K562 (cell line): Measurements from ENCODE around the gene PTPRU. TPM values are rescaled to one million over a fixed set of nuclear protein-coding genes. Genes with fewer than 3 reads are reported as not detected.

ENCODE experiments used
- ATAC-seq: fragments of 200-7000 bp; cut with Tn5 transposase; 3 replicates; pipeline ENCODE4 v1.9.1; 2020; ENCODE audit warnings: moderate library complexity
- BruUV-seq: library from RNA; stranded (reverse); fragments of 400-500 nt; replicated peaks from 2 replicates; lab custom pipeline; 2021; lab: Mats Ljungman, UMichigan
- CTCF ChIA-PET: fragments of 300-600 bp; formaldehyde crosslinking; extraction: SDS; loops from one replicate; lab custom pipeline; 2021; ENCODE audit warnings: low intra/inter-chr PET ratio; lab: Yijun Ruan, JAX
- POLR2A ChIA-PET: fragments of 300-600, 350-650 bp; sonication (Branson Sonifier 250); formaldehyde crosslinking; extraction: SDS; loops from one replicate; lab custom pipeline; 2021; ENCODE audit warnings: antibody characterized with exemption, inconsistent platforms; lab: Yijun Ruan, JAX
- DNase-seq, 4 experiments: peaks; one replicate each; pipeline versions ENCODE4 v3.0.0 to v3.0.0-alpha.2; 2011 to 2018; ENCODE audit warnings: low spot score in 3 of 4, mixed read lengths in 3 of 4; ENCODE audit errors: extremely low read depth in 1 of 4
- FAIRE-seq: peaks from 2 replicates; lab custom pipeline; 2011; peaks lifted over from hg19 to GRCh38; lab: Jason Lieb, UNC
- H2AFZ ChIP-seq: 2 replicates; pipeline ENCODE4 v1.6.0; 2011; ENCODE audit warnings: low read depth, low read length, control low read depth, inconsistent platforms
- H3K27ac ChIP-seq: fragments of 200-600 bp; 3 replicates; pipeline ENCODE4 v1.8.0; 2011; ENCODE audit warnings: low read depth, mild to moderate bottlenecking, control low read depth, inconsistent platforms, low read length, moderate library complexity, mixed read lengths; ENCODE audit errors: extremely low read depth
- H3K27me3 ChIP-seq, 2 experiments: fragments of 300-600 bp in 1 of 2; 2 replicates in 1 of 2; 3 replicates in 1 of 2; pipeline versions ENCODE4 v1.6.0 to v1.8.0; 2011; ENCODE audit warnings: inconsistent platforms in 2 of 2, low read length in 2 of 2, mild to moderate bottlenecking in 1 of 2, mixed read lengths in 1 of 2, moderate library complexity in 1 of 2; ENCODE audit not compliant: control insufficient read depth in 2 of 2, insufficient read depth in 2 of 2
- H3K36me3 ChIP-seq: fragments of 300-600 bp; 3 replicates; pipeline ENCODE4 v1.8.0; 2011; ENCODE audit warnings: mild to moderate bottlenecking, low read length, inconsistent platforms; ENCODE audit not compliant: control insufficient read depth, insufficient read depth
- H3K4me1 ChIP-seq, 2 experiments: fragments of 200-600 bp in 1 of 2; replicated peaks in 1 of 2; 2 replicates in 1 of 2; 3 replicates in 1 of 2; pipeline versions ENCODE4 v1.5.1 to v1.8.0; 2011; ENCODE audit warnings: inconsistent platforms in 2 of 2, low read length in 2 of 2, mild to moderate bottlenecking in 1 of 2, mixed read lengths in 1 of 2, moderate library complexity in 1 of 2; ENCODE audit not compliant: control insufficient read depth in 2 of 2, insufficient read depth in 2 of 2
- H3K4me2 ChIP-seq: 2 replicates; pipeline ENCODE4 v1.6.1; 2011; ENCODE audit warnings: low read length, control low read depth, inconsistent platforms, mixed read lengths; ENCODE audit not compliant: insufficient read depth
- H3K4me3 ChIP-seq: fragments of 200-600 bp; sonication (generic), shearing (Covaris generic); 2 replicates; pipeline ENCODE4 v1.5.1; 2016; ENCODE audit warnings: control low read depth, inconsistent platforms
- H3K79me2 ChIP-seq: fragments of 200-600 bp; 3 replicates; pipeline ENCODE4 v1.8.0; 2011; ENCODE audit warnings: low read length, inconsistent platforms; ENCODE audit not compliant: control insufficient read depth, insufficient read depth
- H3K9ac ChIP-seq, 2 experiments: 2 replicates each; pipeline versions ENCODE4 v1.6.0 to v1.6.1; 2011; ENCODE audit warnings: low read depth in 2 of 2, low read length in 2 of 2, control low read depth in 1 of 2, inconsistent platforms in 1 of 2, mild to moderate bottlenecking in 1 of 2, mixed read lengths in 1 of 2; ENCODE audit not compliant: insufficient read depth in 1 of 2
- H3K9me1 ChIP-seq: one replicate; pipeline ENCODE4 v1.6.0; 2011; ENCODE audit warnings: inconsistent platforms, mild to moderate bottlenecking, low read length, moderate library complexity; ENCODE audit not compliant: control insufficient read depth, insufficient read depth
- H3K9me3 ChIP-seq: replicated peaks from 2 replicates; pipeline ENCODE4 v1.5.1; 2011; ENCODE audit warnings: low read depth, low read length, inconsistent platforms; ENCODE audit not compliant: control insufficient read depth, insufficient read depth
- H4K20me1 ChIP-seq: replicated peaks from 2 replicates; pipeline ENCODE4 v1.6.1; 2011; ENCODE audit warnings: low read length, inconsistent platforms, mixed read lengths; ENCODE audit not compliant: control insufficient read depth, insufficient read depth
- ATF1 ChIP-seq, 2 experiments: fragments of 450-650 bp in 1 of 2; IDR thresholded peaks; 2 replicates each; pipeline ENCODE4 v1.6.1; 2016; ENCODE audit warnings: missing compliant biosample characterization in 1 of 2, missing genetic modification characterization in 1 of 2
- FOXA1 ChIP-seq: fragments of 450-650 bp; IDR thresholded peaks from 2 replicates; pipeline ENCODE4 v1.6.1; 2016; ENCODE audit warnings: mild to moderate bottlenecking, borderline replicate concordance
- MAX ChIP-seq: sonication (generic); formaldehyde crosslinking; IDR thresholded peaks from 2 replicates; pipeline ENCODE4 v1.9.0; 2022; ENCODE audit warnings: mild to moderate bottlenecking, missing genetic modification reagents
- SAFB ChIP-seq: fragments of 200-400 bp; formaldehyde crosslinking; IDR thresholded peaks from 2 replicates; pipeline ENCODE4 v1.6.1; 2017; ENCODE audit warnings: low read depth, low read length, borderline replicate concordance
- SREBF2 ChIP-seq: sonication (generic); formaldehyde crosslinking; IDR thresholded peaks from 2 replicates; pipeline ENCODE4 v1.4.0; 2020; ENCODE audit warnings: mild to moderate bottlenecking, missing genetic modification reagents
- SRSF7 ChIP-seq: fragments of 200-400 bp; formaldehyde crosslinking; optimal IDR thresholded peaks from 2 replicates; pipeline ENCODE3; 2017; ENCODE audit warnings: mild to moderate bottlenecking, low read depth, low read length
- WGBS: fragments of 100-300 bp; shearing (Covaris generic); methylation state at CpG from one replicate; pipeline ENCODE4 v1.1.6; 2016; ENCODE audit warnings: low coverage, mixed read lengths; ENCODE audit not compliant: insufficient coverage; ENCODE audit errors: missing lambda C conversion rate; 5-methylcytosine and 5-hydroxymethylcytosine counted together
- in situ Hi-C: fragments of 300-500 bp; cut with MboI; formaldehyde crosslinking; loops from 4 replicates; pipeline ENCODE4 v1.15.0; 2018; ENCODE audit warnings: inconsistent platforms, mixed read lengths
- intact Hi-C: fragments of 100-400 bp; cut with micrococcal nuclease; formaldehyde crosslinking; loops from 2 replicates; pipeline ENCODE4 v1.14.2; 2022
- polyA plus RNA-seq, 8 experiments: library from polyadenylated mRNA; depleted of rRNA in 4 of 8; stranded (reverse) in 5 of 8; unstranded in 3 of 8; fragments of >200 nt; fragmentation: Nextera tagmentation in 2 of 8; fragmentation: Illumina TruSeq in 1 of 8; extraction: Ambion mirVana in 2 of 8; extraction: Trizol in 1 of 8; gene quantifications; 2 replicates each; pipeline versions ENCODE4 v1.2.1 to v1.2.3, GENCODE V29; 2011 to 2014; ENCODE audit warnings: inconsistent platforms in 1 of 8, missing spikeins in 1 of 8
- total RNA-seq, 7 experiments: library from RNA; depleted of rRNA in 6 of 7; stranded (reverse); fragments of >200 nt in 6 of 7; fragmentation: Illumina TruSeq in 2 of 7; extraction: Trizol in 2 of 7; gene quantifications; 2 replicates each; pipeline versions ENCODE4 v1.2.1 to v1.2.3, GENCODE V29; 2011 to 2021; ENCODE audit warnings: low replicate concordance in 1 of 7

Gene PTPRU
- total and polyA plus RNA-seq, 9 of the 15 experiments (the other 6 are each of a cell fraction or from before 2014, with no cell fraction given): 0.01 to 2.9 (median 1.0) TPM

- BruUV-seq: no TSS peak
- Histone ChIP-seq H3K4me3 (no peak overlapping the region), H3K9me3 (no peaks in the 10 kb centered on the region), H3K4me2 (no peak overlapping the region), H3K27ac (no peak overlapping the region), H3K79me2 (no peaks in the 10 kb centered on the region), H3K27me3 (peaks cover 0 to 20% of the 10 kb centered on the region in 2 experiments; a peak in 2 of 5 replicates), H3K9me1 (no peaks in the 10 kb centered on the region), H2AFZ (peak overlapping the region; percentile 89; the same call in 1 of the 2 replicates), H3K4me1 (peaks cover 5 to 25% of the 10 kb centered on the region in 2 experiments; a peak in 4 of 5 replicates), H4K20me1 (peaks cover 13% of the 10 kb centered on the region), H3K9ac (0 out of 4 replicates have a peak overlapping the region, but pooled peaks of 1 of the 2 experiments have one; percentile 48), H3K36me3 (no peaks in the 10 kb centered on the region)
- FAIRE-seq (no peak), ATAC-seq (no peak), DNase-seq (no peak)
- ChIA-PET POLR2A (interaction anchor here (0.6 to 1.2 kb wide), 3 partner anchors 9 to 93 kb away, joined by 3 to 6 read pairs (median 6); no protein-coding TSS in a partner anchor), CTCF (no interaction called here)
- whole genome bisulfite sequencing: 19% methylated on average over 10 of the region's 10 CpGs
- intact Hi-C loops (no loop called here), in situ Hi-C loops (no loop called here)
- TF ChIP-seq SRSF7 (no peak), ATF1 (CRISPR knock-in tag; IDR thresholded peaks at IDR 0.05) (no peak), ATF1 (tag; IDR thresholded peaks at IDR 0.05) (no peak), FOXA1 (no peak), SREBF2 (no peak), MAX (CRISPR knock-in tag) (peak; percentile 23; the same call in 1 of the 2 replicates), SAFB (no peak)
Measured at GRCh38 chr1:29324202-29324601, 87.9 kb downstream of the PTPRU start.
